Activated CD8-positive, alpha-beta memory T cell treated with anti-CD3 and anti-CD28 coated beads for 36 hours (primary cell): ENCODE results near the gene RS1. TPM values are rescaled to one million over a fixed set of nuclear protein-coding genes. Genes with fewer than 3 reads are reported as not detected.

Experiments
- CTCF ChIA-PET: fragments of 350-600 bp; sonication (Branson Sonifier 250); formaldehyde crosslinking; loops from one replicate; lab custom pipeline; 2021; ENCODE audit warnings: antibody characterized with exemption; lab: Charles Lee
- POLR2A ChIA-PET: fragments of 350-600 bp; sonication (Branson Sonifier 250); formaldehyde crosslinking; loops from one replicate; lab custom pipeline; 2021; ENCODE audit warnings: antibody characterized with exemption; lab: Charles Lee
- total RNA-seq, 2 experiments: library from RNA; stranded (reverse); gene quantifications; one replicate each; pipeline ENCODE4 v1.2.3, GENCODE V29; 2021

Gene RS1
- total RNA-seq, 2 experiments from 2014 or later, result not detected

DNA sequence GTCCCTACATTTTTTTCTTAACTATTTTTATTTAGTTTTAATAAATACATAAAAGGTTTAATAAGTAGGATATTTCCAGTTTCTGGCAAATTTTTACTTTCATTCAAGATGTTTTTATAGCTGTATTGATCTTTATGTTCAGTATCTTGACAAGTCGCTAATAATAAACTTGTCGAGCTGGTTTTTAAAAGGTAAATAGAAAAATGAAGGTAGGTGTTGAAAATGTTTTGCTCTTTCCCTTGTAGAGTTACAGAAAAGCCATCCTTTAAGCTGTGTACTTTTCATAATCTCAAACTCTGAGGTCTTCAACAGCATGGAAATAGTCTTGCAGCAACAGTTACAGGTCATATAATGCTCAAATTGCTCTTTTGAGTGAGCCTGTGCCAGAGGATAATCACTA lies 52.6 kb downstream of the RS1 start:
- ChIA-PET POLR2A (no interaction called here), CTCF (no interaction called here)

DNA sequence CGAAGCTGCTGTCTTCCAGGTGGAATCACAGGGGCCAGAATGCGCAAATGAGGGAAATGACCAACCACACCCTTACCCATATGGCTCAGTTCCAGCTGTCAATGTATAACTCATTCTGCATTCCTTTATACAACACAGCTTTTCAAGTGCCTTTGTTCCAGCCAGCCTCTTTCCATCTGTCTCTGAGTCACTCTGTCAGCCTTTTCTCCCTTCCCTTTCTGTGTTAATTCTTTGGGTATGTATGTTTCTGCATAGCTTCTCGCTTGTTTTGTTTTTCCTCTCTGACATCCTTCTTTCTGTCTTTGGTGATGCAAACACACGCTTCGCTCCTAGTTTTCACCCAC lies 54.5 kb downstream of the RS1 start:
- ChIA-PET POLR2A (no interaction called here), CTCF (no interaction called here)

DNA sequence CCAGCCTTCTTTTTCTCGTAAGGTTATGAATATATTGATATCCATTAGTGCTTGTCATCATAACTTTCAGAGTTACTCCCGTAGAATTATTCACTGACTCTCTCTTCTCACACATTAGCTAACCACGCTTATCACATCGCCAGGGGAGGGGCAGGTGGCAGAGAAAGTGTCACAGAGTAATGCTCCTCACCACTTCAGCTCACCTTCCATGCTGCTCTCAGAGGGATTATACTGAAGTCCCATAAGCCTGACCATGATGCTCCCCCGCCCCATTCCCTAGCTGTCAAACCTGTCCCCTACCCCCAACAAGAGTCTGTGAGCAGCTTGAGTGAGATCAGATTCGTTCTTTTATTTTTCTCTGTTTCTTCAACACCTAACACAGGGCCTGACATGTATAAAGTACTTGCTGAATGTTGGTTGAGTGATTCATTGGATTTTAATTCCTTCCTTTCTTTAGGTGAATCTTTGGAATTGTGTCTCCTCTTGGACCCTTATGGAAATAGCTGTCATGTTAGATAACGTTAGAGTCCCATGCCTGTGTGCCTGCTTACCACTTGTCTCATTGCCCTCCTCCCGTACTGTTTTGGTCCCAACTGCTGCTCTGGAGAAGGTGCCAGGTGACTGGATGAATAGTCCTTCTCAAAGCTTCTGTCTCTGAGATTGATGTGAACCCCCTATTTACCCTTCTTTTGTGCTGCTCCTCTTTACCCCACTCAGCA lies 55.1 kb downstream of the RS1 start:
- ChIA-PET CTCF (interaction anchor here (0.5 kb wide), 1 partner anchor 117 kb away, joined by 3 read pairs; no protein-coding TSS in a partner anchor), POLR2A (no interaction called here)

DNA sequence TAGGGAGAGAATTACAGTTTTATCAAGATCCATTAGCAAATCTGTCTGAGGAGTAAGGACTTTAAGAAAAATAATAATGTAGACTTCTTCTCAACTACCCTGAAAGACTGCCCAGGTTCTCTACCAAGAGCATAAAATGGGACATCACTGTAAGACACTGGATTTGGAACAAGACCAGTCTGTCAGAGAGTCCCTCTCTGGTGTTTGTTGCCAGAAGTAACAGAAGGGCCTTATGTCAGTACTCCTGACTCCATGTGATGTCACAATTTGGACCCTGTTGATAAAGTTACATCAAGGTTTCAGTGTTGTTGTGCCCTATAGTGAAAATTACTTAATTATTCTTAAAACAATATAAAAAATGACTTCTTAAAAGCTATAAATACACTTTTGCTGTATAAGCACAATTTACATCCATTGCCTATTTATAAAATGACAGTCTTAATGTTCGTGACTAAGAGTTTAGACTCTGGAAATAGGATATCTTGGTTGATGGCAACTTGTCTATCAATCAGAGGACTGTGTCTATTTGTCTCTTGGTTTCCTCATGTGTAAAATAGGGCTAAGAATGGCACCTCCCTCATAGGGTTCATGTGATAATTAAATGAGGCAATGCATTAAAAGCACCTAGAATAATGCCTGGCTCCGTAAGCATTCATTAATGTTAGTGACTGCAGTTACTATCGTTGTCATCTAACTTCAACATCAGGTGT lies 57.8 kb downstream of the RS1 start:
- CTCF ChIA-PET, result no interaction called here
- POLR2A ChIA-PET, result no interaction called here

DNA sequence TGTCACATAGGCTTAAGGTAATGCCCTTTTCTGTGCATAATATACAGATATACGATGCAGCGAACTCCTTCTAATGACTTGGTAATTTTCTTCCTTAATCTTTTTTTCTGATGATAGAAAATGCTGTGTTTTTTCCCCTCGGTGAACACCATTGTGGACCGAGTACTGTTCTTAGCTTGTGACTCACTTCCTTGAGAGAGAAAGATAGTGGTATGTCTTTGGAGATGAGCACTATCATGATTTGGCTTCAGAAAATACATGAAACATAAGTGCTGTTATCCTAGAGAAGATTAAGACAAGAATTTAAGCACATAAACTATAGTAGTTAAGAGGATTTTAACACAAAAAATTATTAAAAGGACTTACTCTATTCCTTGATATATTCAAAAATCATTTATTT lies 63.9 kb downstream of the RS1 start:
- POLR2A ChIA-PET, result no interaction called here
- CTCF ChIA-PET, result no interaction called here

DNA sequence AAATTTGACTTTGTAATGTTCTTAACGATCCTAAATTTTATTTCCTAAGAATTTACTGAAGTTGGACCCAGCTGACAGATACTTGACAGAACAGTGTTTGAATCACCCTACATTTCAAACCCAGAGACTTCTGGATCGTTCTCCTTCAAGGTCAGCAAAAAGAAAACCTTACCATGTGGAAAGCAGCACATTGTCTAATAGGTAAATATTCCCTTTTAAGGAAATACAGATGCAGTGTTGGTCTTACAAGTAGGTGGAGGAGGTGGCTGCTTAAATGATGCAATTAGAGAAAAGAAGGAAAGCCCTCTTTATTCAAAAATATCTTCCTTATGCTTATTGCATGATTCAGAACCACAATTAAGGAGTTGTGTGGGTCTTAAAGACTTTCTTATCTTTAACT lies 73.5 kb downstream of the RS1 start:
- POLR2A ChIA-PET, result no interaction called here

DNA sequence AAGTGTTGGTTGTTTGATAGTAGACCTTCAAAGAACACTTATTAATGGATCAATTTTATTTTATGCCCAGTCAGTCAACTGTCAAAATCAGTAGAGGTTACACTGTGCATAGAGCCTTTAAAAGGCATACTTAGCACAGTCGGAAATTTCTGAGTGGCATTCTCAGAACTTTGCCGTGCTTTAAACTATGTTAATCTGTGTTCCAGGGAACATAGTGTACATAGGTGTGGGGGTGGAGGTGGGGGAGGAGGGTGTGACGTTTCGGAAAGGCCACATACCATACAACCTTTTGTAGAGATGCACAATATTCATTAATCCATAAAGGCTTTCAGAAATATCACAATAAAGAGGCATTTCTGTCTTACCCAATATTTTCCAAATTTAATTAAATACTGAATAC lies 75.8 kb downstream of the RS1 start:
- POLR2A ChIA-PET, result no interaction called here
- CTCF ChIA-PET, result no interaction called here

More for the DNA sequence above, 73.5 kb downstream of the RS1 start:
- CTCF ChIA-PET, result no interaction called here

DNA sequence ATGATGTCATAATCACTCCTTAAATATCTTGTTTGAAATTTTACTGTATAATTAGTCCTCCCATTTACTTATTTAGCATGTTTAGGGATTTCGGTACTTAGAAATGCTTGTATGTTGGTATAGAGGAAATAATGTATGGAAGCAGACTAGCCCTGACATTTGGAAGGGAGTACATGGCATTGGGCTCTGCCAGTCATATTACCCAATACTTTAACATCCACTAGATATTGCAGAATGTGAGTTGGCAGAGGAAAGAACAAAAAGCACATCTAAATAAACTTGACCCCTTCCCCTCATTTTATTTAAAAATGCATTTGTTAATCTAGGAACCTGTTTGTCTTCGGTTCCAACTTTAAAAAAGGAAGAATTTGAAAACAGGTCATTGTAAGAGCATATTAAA lies 77.8 kb downstream of the RS1 start:
- POLR2A ChIA-PET, result no interaction called here
- CTCF ChIA-PET, result no interaction called here

DNA sequence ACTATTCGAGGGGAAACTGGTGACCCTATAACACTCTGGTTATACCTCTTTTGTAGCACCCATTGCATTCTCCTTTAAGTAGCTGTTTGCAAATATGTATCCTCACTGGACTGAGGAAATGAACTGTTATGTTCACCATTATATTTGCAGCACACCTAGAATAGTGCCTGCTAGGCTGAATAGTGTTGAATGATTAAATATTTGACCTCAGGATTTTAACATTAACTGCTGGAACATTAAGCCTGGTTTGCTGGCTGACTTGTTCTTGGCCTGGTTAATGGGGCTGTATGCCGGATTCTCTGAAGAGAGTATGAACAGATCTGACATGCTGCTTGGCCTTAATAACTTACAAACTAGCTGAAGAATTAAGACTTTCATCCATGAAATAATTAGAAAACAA lies 80.1 kb downstream of the RS1 start:
- ChIA-PET CTCF (no interaction called here), POLR2A (no interaction called here)

Other genes with a start within 250 kb of the RS1 start
- gene CDKL5, start 246.5 kb downstream of the RS1 start, total RNA-seq, result 1 to 10 TPM; 1.1 TPM
- gene PPEF1, start 35.5 kb upstream of the RS1 start, total RNA-seq, result not detected